RWPE2 (cell line): ENCODE data around the gene RIPK4.
A peak's percentile ranks its signal among the peaks of the same experiment; 100 is the strongest.

Source experiments
- ATAC-seq: fragments of 200-7000 bp; cut with Tn5 transposase; 3 replicates; pipeline ENCODE4 v1.9.1; 2021; ENCODE audit warnings: low read depth
- DNase-seq: peaks from one replicate; pipeline ENCODE4 v3.0.0-alpha.2; 2020; ENCODE audit warnings: low spot score
- H3K27ac ChIP-seq: fragments of 450-650 bp; 2 replicates; pipeline ENCODE4 v1.5.1; 2017; ENCODE audit warnings: mild to moderate bottlenecking; ENCODE audit not compliant: poor library complexity, severe bottlenecking
- H3K27me3 ChIP-seq: fragments of 250-450 bp; sonication (Bioruptor Pico); 2 replicates; pipeline ENCODE4 v1.5.1; 2021; ENCODE audit warnings: mild to moderate bottlenecking, moderate library complexity; ENCODE audit not compliant: insufficient read depth, poor library complexity, severe bottlenecking
- H3K36me3 ChIP-seq: fragments of 250-450 bp; sonication (Bioruptor Pico); 2 replicates; pipeline ENCODE4 v1.5.1; 2020; ENCODE audit warnings: low read depth, mild to moderate bottlenecking, moderate library complexity
- H3K4me1 ChIP-seq: fragments of 250-450 bp; sonication (Bioruptor Pico); 2 replicates; pipeline ENCODE4 v1.5.1; 2021; ENCODE audit warnings: mild to moderate bottlenecking, moderate library complexity; ENCODE audit not compliant: insufficient read depth, poor library complexity, severe bottlenecking
- H3K4me3 ChIP-seq: fragments of 250-450 bp; sonication (Bioruptor Pico); 2 replicates; pipeline ENCODE4 v1.5.1; 2021; ENCODE audit warnings: mild to moderate bottlenecking, moderate library complexity; ENCODE audit not compliant: severe bottlenecking
- H3K9me3 ChIP-seq: fragments of 250-450 bp; sonication (Bioruptor Pico); 2 replicates; pipeline ENCODE4 v1.5.1; 2021; ENCODE audit warnings: mild to moderate bottlenecking, moderate library complexity; ENCODE audit not compliant: severe bottlenecking
- CTCF ChIP-seq: fragments of 450-650 bp; IDR thresholded peaks from one replicate; pipeline ENCODE4 v1.5.1; 2017; ENCODE audit warnings: mild to moderate bottlenecking, moderate library complexity; ENCODE audit not compliant: poor library complexity, severe bottlenecking

The RIPK4 gene

GRCh38 chr21:41763996-41764395 is 2.9 kb downstream of the RIPK4 start:
- TF ChIP-seq CTCF, result no peak
- no peak for DNase-seq
- Histone ChIP-seq H3K27me3 (no peaks in the 10 kb centered on the region), H3K9me3 (no peaks in the 10 kb centered on the region), H3K4me3 (peak overlapping the region; percentile 87), H3K36me3 (peaks cover 17% of the 10 kb centered on the region), H3K4me1 (peaks cover 68% of the 10 kb centered on the region), H3K27ac (peak overlapping the region; percentile 94)
- no peak for ATAC-seq

- peak; percentile 89 for DNase-seq
- peaks cover 23% of the 10 kb centered on the region for H3K36me3 ChIP-seq
- peak overlapping the region; percentile 94 for H3K27ac ChIP-seq
- no peaks in the 10 kb centered on the region for H3K27me3 ChIP-seq
- no peak for TF ChIP-seq CTCF
- H3K4me3 ChIP-seq, result peak overlapping the region; percentile 87
- no peaks in the 10 kb centered on the region for H3K9me3 ChIP-seq
- peak; percentile 53 for ATAC-seq
- peaks cover 67% of the 10 kb centered on the region for H3K4me1 ChIP-seq
Observed at GRCh38 chr21:41763398-41763931, 3.4 kb downstream of the RIPK4 start.

GRCh38 chr21:41762753-41763152 is 4.1 kb downstream of the RIPK4 start:
- TF ChIP-seq CTCF, result no peak
- no peak for ATAC-seq
- Histone ChIP-seq H3K4me3 (peak overlapping the region; percentile 87), H3K4me1 (peaks cover 61% of the 10 kb centered on the region), H3K9me3 (no peaks in the 10 kb centered on the region), H3K27ac (peak overlapping the region; percentile 94), H3K36me3 (peaks cover 28% of the 10 kb centered on the region), H3K27me3 (no peaks in the 10 kb centered on the region)
- no peak for DNase-seq

- TF ChIP-seq CTCF, result no peak
- DNase-seq (no peak), ATAC-seq (no peak)
- Histone ChIP-seq H3K36me3 (peaks cover 31% of the 10 kb centered on the region), H3K4me3 (peak overlapping the region; percentile 87), H3K9me3 (no peaks in the 10 kb centered on the region), H3K4me1 (peaks cover 56% of the 10 kb centered on the region), H3K27ac (peak overlapping the region; percentile 94), H3K27me3 (no peaks in the 10 kb centered on the region)
Observed at GRCh38 chr21:41761934-41762635, 4.8 kb downstream of the RIPK4 start.

GRCh38 chr21:41761211-41761933 is 5.5 kb downstream of the RIPK4 start:
- H3K27me3 ChIP-seq, result no peaks in the 10 kb centered on the region

More at GRCh38 chr21:41761211-41761933, 5.5 kb downstream of the RIPK4 start:
- DNase-seq (no peak), ATAC-seq (peak; percentile 47)
- Histone ChIP-seq H3K27ac (peak overlapping the region; percentile 94), H3K4me3 (peak overlapping the region; percentile 87), H3K36me3 (peaks cover 38% of the 10 kb centered on the region), H3K4me1 (peaks cover 56% of the 10 kb centered on the region), H3K9me3 (no peaks in the 10 kb centered on the region)
- TF ChIP-seq CTCF, result no peak
